Endodermal cell (in vitro differentiated cells): ENCODE results near the gene SCAND1. TPM values are rescaled to one million over a fixed set of nuclear protein-coding genes. Genes with fewer than 3 reads are reported as not detected.

Source experiments
- DNase-seq: peaks from one replicate; pipeline ENCODE4 v3.0.0-alpha.2; 2017
- H3K27ac ChIP-seq: 2 replicates; pipeline ENCODE4 v1.5.1; 2013; ENCODE audit warnings: mild to moderate bottlenecking, low read depth, low read length, moderate library complexity
- H3K27me3 ChIP-seq: 2 replicates; pipeline ENCODE4 v1.6.1; 2013; ENCODE audit warnings: mild to moderate bottlenecking, low read length, moderate library complexity; ENCODE audit not compliant: insufficient read depth, control insufficient read depth, poor library complexity, severe bottlenecking
- H3K36me3 ChIP-seq: 2 replicates; pipeline ENCODE4 v1.7.0; 2013; ENCODE audit warnings: mild to moderate bottlenecking, low read length, moderate library complexity; ENCODE audit not compliant: control insufficient read depth, insufficient read depth
- H3K4me1 ChIP-seq: one replicate; pipeline ENCODE4 v1.7.0; 2013; ENCODE audit warnings: low read length; ENCODE audit not compliant: control insufficient read depth, insufficient read depth
- H3K4me3 ChIP-seq: 2 replicates; pipeline ENCODE4 v1.5.1; 2013; ENCODE audit warnings: mild to moderate bottlenecking, low read length, moderate library complexity
- H3K9ac ChIP-seq: 2 replicates; pipeline ENCODE4 v1.6.1; 2013; ENCODE audit warnings: mild to moderate bottlenecking, low read length, moderate library complexity; ENCODE audit not compliant: poor library complexity, severe bottlenecking; ENCODE audit errors: extremely low read depth
- H3K9me3 ChIP-seq: 2 replicates; pipeline ENCODE4 v1.6.1; 2013; ENCODE audit warnings: mild to moderate bottlenecking, low read length, moderate library complexity; ENCODE audit not compliant: control insufficient read depth
- H3K27ac Mint-ChIP-seq: 2 replicates; pipeline ENCODE4 v1.8.0; 2020; ENCODE audit warnings: mixed read lengths
- H3K27me3 Mint-ChIP-seq: 2 replicates; pipeline ENCODE4 v1.8.0; 2021; ENCODE audit warnings: mild to moderate bottlenecking, mixed read lengths; ENCODE audit not compliant: insufficient read depth
- H3K36me3 Mint-ChIP-seq: 2 replicates; pipeline ENCODE4 v1.8.0; 2020; ENCODE audit warnings: low read depth, mixed read lengths
- H3K4me1 Mint-ChIP-seq: 2 replicates; pipeline ENCODE4 v1.8.0; 2020; ENCODE audit warnings: mixed read lengths
- H3K4me3 Mint-ChIP-seq: 2 replicates; pipeline ENCODE4 v1.8.0; 2020; ENCODE audit warnings: mild to moderate bottlenecking, moderate library complexity, mixed read lengths
- H3K9me3 Mint-ChIP-seq: 2 replicates; pipeline ENCODE4 v1.8.0; 2020; ENCODE audit warnings: mild to moderate bottlenecking, mixed read lengths
- WGBS, 2 experiments: methylation state at CpG; one replicate each; pipeline versions ENCODE4 v1.1.5 to v1.1.7; 2013; ENCODE audit warnings: missing lambda C conversion rate in 2 of 2, mixed read lengths in 1 of 2; ENCODE audit not compliant: insufficient coverage in 1 of 2, insufficient read length in 1 of 2; 5-methylcytosine and 5-hydroxymethylcytosine counted together
- total RNA-seq, 2 donors: library from RNA; stranded (reverse); fragmentation: NEBNext Ultra II Directional in 1 of 2; extraction: Animal tissue kit (Norgen Biotek cat#: 25700) in 1 of 2; gene quantifications; 2 replicates in 1 of 2; 3 replicates in 1 of 2; pipeline ENCODE4 v1.2.1, GENCODE V29; 2021
- TF ChIP-seq, protein P1 (sequence below): fragments of 200-600 bp; sonication (generic); conservative IDR thresholded peaks from 2 replicates; pipeline ENCODE4 v1.5.0; 2021; ENCODE audit warnings: antibody characterized with exemption, mild to moderate bottlenecking

Gene SCAND1
- total RNA-seq, 2 donors from 2014 or later = 56.3 to 59.5 TPM

GRCh38 chr20:35903843-35904242 lies 50.5 kb downstream of the SCAND1 start:
- H3K27me3 Mint-ChIP-seq = no peaks in the 10 kb centered on the region
- no peaks in the 10 kb centered on the region for H3K9me3 ChIP-seq
- 93 to 100% methylated on average over 2 to 3 of the region's 3 CpGs for WGBS, 2 experiments
- TF ChIP-seq, protein P1, sequence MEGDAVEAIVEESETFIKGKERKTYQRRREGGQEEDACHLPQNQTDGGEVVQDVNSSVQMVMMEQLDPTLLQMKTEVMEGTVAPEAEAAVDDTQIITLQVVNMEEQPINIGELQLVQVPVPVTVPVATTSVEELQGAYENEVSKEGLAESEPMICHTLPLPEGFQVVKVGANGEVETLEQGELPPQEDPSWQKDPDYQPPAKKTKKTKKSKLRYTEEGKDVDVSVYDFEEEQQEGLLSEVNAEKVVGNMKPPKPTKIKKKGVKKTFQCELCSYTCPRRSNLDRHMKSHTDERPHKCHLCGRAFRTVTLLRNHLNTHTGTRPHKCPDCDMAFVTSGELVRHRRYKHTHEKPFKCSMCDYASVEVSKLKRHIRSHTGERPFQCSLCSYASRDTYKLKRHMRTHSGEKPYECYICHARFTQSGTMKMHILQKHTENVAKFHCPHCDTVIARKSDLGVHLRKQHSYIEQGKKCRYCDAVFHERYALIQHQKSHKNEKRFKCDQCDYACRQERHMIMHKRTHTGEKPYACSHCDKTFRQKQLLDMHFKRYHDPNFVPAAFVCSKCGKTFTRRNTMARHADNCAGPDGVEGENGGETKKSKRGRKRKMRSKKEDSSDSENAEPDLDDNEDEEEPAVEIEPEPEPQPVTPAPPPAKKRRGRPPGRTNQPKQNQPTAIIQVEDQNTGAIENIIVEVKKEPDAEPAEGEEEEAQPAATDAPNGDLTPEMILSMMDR = no peak
- H3K36me3 Mint-ChIP-seq = peaks cover 45% of the 10 kb centered on the region
- peaks cover 23% of the 10 kb centered on the region for H3K4me1 Mint-ChIP-seq
- no peak for DNase-seq
- peak overlapping the region; percentile 30 for H3K4me3 ChIP-seq
- no peak overlapping the region for H3K27ac ChIP-seq
- H3K9me3 Mint-ChIP-seq = no peaks in the 10 kb centered on the region
- H3K27ac Mint-ChIP-seq = no peak overlapping the region
- peaks cover 48% of the 10 kb centered on the region for H3K36me3 ChIP-seq
- H3K27me3 ChIP-seq = no peaks in the 10 kb centered on the region
- peaks cover 19% of the 10 kb centered on the region for H3K4me1 ChIP-seq
- no peak overlapping the region for H3K9ac ChIP-seq
- no peak overlapping the region for H3K4me3 Mint-ChIP-seq

Other genes starting within 250 kb of the SCAND1 start
- gene RBM39, start 212.2 kb downstream of the SCAND1 start, total RNA-seq = 100 to 1,000 TPM; 276 to 332 TPM
- 10 to 100 TPM; 68.1 to 78.8 TPM for gene PHF20, start 182.5 kb downstream of the SCAND1 start, total RNA-seq
- 1 to 10 TPM; 1.3 to 1.9 TPM for gene CNBD2, start 14.1 kb upstream of the SCAND1 start, total RNA-seq
- gene EPB41L1, start 200.2 kb upstream of the SCAND1 start, total RNA-seq = 10 to 100 TPM; 32.3 to 36.7 TPM